PC-9 (cell line): Measurements from ENCODE around the gene CPE. TPM values are rescaled to one million over a fixed set of nuclear protein-coding genes. Genes with fewer than 3 reads are reported as not detected.

Experiments used
- BruUV-seq: library from RNA; stranded (reverse); fragments of 400-500 nt; replicated peaks from 2 replicates; lab custom pipeline; 2021; lab: Mats Ljungman, UMichigan
- CTCF ChIA-PET: fragments of 300-600 bp; sonication (Branson Sonifier 250); formaldehyde crosslinking; loops from one replicate; lab custom pipeline; 2022; ENCODE audit warnings: antibody characterized with exemption; lab: Charles Lee
- POLR2A ChIA-PET: fragments of 300-600 bp; sonication (Branson Sonifier 250); formaldehyde crosslinking; loops from one replicate; lab custom pipeline; 2022; ENCODE audit warnings: antibody characterized with exemption; ENCODE audit not compliant: unreplicated experiment; lab: Charles Lee
- DNase-seq, 2 experiments: peaks; one replicate each; pipeline versions ENCODE4 v3.0.0 to v3.0.0-alpha.2; 2015 to 2022; ENCODE audit warnings: mixed read lengths in 1 of 2
- H2AFZ ChIP-seq: fragments of 200-600 bp; sonication (generic); 2 replicates; pipeline ENCODE4 v1.8.1; 2017; ENCODE audit warnings: antibody characterized with exemption
- H3F3A ChIP-seq: fragments of 200-600 bp; sonication (generic); 2 replicates; pipeline ENCODE4 v1.8.1; 2017; ENCODE audit warnings: antibody characterized with exemption, mild to moderate bottlenecking, low read depth; ENCODE audit not compliant: insufficient read depth
- H3K27ac ChIP-seq: fragments of 200-600 bp; sonication (generic); 2 replicates; pipeline ENCODE4 v1.6.1; 2016; ENCODE audit warnings: mixed run types
- H3K27me3 ChIP-seq: fragments of 200-600 bp; sonication (generic); 2 replicates; pipeline ENCODE4 v1.6.1; 2016; ENCODE audit warnings: low read depth, mixed run types; ENCODE audit not compliant: insufficient read depth
- H3K36me3 ChIP-seq: fragments of 200-600 bp; sonication (generic); 2 replicates; pipeline ENCODE4 v1.6.1; 2016; ENCODE audit warnings: low read depth, mixed run types
- H3K4me1 ChIP-seq: fragments of 200-600 bp; sonication (generic); replicated peaks from 2 replicates; pipeline ENCODE4 v1.6.1; 2016; ENCODE audit warnings: mixed run types; ENCODE audit not compliant: insufficient read depth
- H3K4me2 ChIP-seq: fragments of 200-600 bp; sonication (generic); 2 replicates; pipeline ENCODE4 v1.6.1; 2017; ENCODE audit warnings: mixed run types
- H3K4me3 ChIP-seq: fragments of 200-600 bp; sonication (generic); 2 replicates; pipeline ENCODE4 v1.6.1; 2016; ENCODE audit warnings: mixed run types
- H3K79me2 ChIP-seq: fragments of 200-600 bp; sonication (generic); 2 replicates; pipeline ENCODE4 v1.6.1; 2017; ENCODE audit warnings: low read depth, mixed run types
- H3K9me2 ChIP-seq: fragments of 200-600 bp; sonication (generic); 2 replicates; pipeline ENCODE4 v1.8.1; 2017; ENCODE audit warnings: mild to moderate bottlenecking; ENCODE audit not compliant: insufficient read depth
- H3K9me3 ChIP-seq: fragments of 200-600 bp; sonication (generic); 2 replicates; pipeline ENCODE4 v1.8.1; 2016; ENCODE audit warnings: low read depth; ENCODE audit not compliant: insufficient read depth
- H4K20me1 ChIP-seq: fragments of 200-600 bp; sonication (generic); 2 replicates; pipeline ENCODE4 v1.8.1; 2017; ENCODE audit not compliant: insufficient read depth
- CTCF ChIP-seq: fragments of 200-600 bp; sonication (generic); conservative IDR thresholded peaks from 2 replicates; pipeline ENCODE4 v1.6.1; 2017; ENCODE audit warnings: mixed run types, antibody characterized with exemption, mild to moderate bottlenecking, moderate library complexity
- EZH2 ChIP-seq: fragments of 200-600 bp; sonication (generic); IDR thresholded peaks from 2 replicates; pipeline ENCODE4 v1.8.0; 2017; ENCODE audit warnings: antibody characterized with exemption, low read depth
- intact Hi-C: fragments of 100-400 bp; cut with micrococcal nuclease; formaldehyde crosslinking; loops from one replicate; pipeline ENCODE4 v1.10.0; 2022; ENCODE audit not compliant: unreplicated experiment
- total RNA-seq: library from RNA; stranded (reverse); gene quantifications from 2 replicates; pipeline ENCODE4 v1.2.3, GENCODE V29; 2021

The CPE gene
- total RNA-seq, 1 experiment from 2014 or later: 1.3 TPM

GRCh38 chr4:165361810-165362209 lies 17.0 kb upstream of the CPE start:
- Histone ChIP-seq H3K27me3 (no peaks in the 10 kb centered on the region), H3K27ac (no peak overlapping the region), H2AFZ (no peak overlapping the region), H3K9me2 (no peaks in the 10 kb centered on the region), H4K20me1 (no peaks in the 10 kb centered on the region), H3K79me2 (no peaks in the 10 kb centered on the region), H3K36me3 (no peaks in the 10 kb centered on the region), H3K4me1 (peaks cover 6% of the 10 kb centered on the region; the same call in 1 of the 2 replicates), H3K4me3 (no peak overlapping the region), H3K9me3 (no peaks in the 10 kb centered on the region), H3F3A (no peaks in the 10 kb centered on the region), H3K4me2 (no peak overlapping the region)
- no peak for TF ChIP-seq CTCF
- no peak for TF ChIP-seq EZH2
- POLR2A ChIA-PET: no interaction called here
- no TSS peak for BruUV-seq
- CTCF ChIA-PET: interaction anchor here (0.5 kb wide), 1 partner anchor 243 kb away, joined by 5 read pairs; no protein-coding TSS in a partner anchor
- no peak for DNase-seq
- intact Hi-C loops: no loop called here

DNA sequence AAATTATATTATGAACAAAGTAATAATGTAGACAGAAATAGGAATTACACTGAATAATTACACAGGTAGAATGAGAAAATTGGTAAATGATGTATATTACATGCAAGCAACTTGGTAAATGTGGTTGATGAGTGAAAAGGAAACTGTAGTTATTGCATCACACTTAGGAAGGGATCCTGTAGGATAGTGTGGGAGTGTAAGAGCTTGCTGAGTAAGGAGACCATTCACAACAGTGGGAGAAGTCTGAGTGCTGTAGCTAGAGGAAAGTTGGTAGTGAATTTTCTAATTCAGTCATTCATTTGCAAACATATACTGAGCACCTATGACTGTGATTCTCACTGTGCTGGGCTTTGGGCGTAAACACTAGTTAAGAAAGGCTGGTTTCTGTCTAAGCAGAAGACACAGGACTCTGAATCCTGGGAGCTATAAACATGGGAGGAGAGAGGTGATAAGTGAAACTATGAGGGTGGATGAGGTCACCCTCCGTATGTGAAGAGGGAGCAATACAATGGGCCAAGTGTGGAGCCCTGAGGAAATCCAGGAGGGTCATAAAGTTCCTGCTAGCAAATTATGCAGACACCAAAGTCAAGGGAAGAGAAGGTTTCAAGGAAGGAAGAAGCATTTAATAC lies 14.2 kb upstream of the CPE start:
- H3K36me3 ChIP-seq: no peaks in the 10 kb centered on the region
- CTCF ChIA-PET: no interaction called here

GRCh38 chr4:165367040-165367439 lies 11.8 kb upstream of the CPE start:
- H3K4me3 ChIP-seq: no peak overlapping the region
- intact Hi-C loops: no loop called here
- DNase-seq: peak in 1 of 2 experiments; percentile 36
- POLR2A ChIA-PET: no interaction called here
- BruUV-seq: no TSS peak
- CTCF ChIA-PET: no interaction called here
- H4K20me1 ChIP-seq: no peaks in the 10 kb centered on the region
- H3K4me2 ChIP-seq: no peak overlapping the region
- no peaks in the 10 kb centered on the region for H3K9me3 ChIP-seq
- no peaks in the 10 kb centered on the region for H3K9me2 ChIP-seq
- no peaks in the 10 kb centered on the region for H3K79me2 ChIP-seq
- no peaks in the 10 kb centered on the region for H3K27me3 ChIP-seq
- no peak for TF ChIP-seq EZH2
- no peak for TF ChIP-seq CTCF
- H3K27ac ChIP-seq: no peak overlapping the region
- H3K36me3 ChIP-seq: no peaks in the 10 kb centered on the region
- H2AFZ ChIP-seq: no peak overlapping the region
- H3F3A ChIP-seq: no peaks in the 10 kb centered on the region
- H3K4me1 ChIP-seq: no peaks in the 10 kb centered on the region

More for the DNA sequence above, 14.2 kb upstream of the CPE start:
- no peak overlapping the region for H3K27ac ChIP-seq
- no peak overlapping the region for H2AFZ ChIP-seq
- no peaks in the 10 kb centered on the region for H3F3A ChIP-seq
- H3K4me2 ChIP-seq: no peak overlapping the region
- no peaks in the 10 kb centered on the region for H3K9me3 ChIP-seq
- H3K4me1 ChIP-seq: peaks cover 3% of the 10 kb centered on the region; the same call in 1 of the 2 replicates
- H3K9me2 ChIP-seq: no peaks in the 10 kb centered on the region
- no peak overlapping the region for H3K4me3 ChIP-seq
- POLR2A ChIA-PET: no interaction called here
- H3K27me3 ChIP-seq: no peaks in the 10 kb centered on the region
- no peaks in the 10 kb centered on the region for H4K20me1 ChIP-seq
- DNase-seq: no peak
- TF ChIP-seq EZH2 (no peak), CTCF (no peak)
- intact Hi-C loops: no loop called here
- no TSS peak for BruUV-seq
- H3K79me2 ChIP-seq: no peaks in the 10 kb centered on the region
